Aorta (tissue), 5 donors: ENCODE measurements around the gene RHBDL3. TPM values are rescaled to one million over a fixed set of nuclear protein-coding genes. Genes with fewer than 3 reads are reported as not detected.
"Not testable (repeated sequence)": the region's sequence is repeated elsewhere in the genome, so short reads cannot be mapped to it uniquely, and the experiment has no call there.

ENCODE experiments used
- ATAC-seq: fragments of 200-7000 bp; cut with Tn5 transposase; one replicate; pipeline ENCODE4 v1.9.1; 2022; ENCODE audit warnings: moderate library complexity; ENCODE audit not compliant: low FRiP score
- DNase-seq, 2 donors: peaks; one replicate each; pipeline ENCODE4 v3.0.0-alpha.2; 2020
- H3K27ac ChIP-seq, 2 donors: one replicate each; pipeline ENCODE4 v1.5.1; 2013; ENCODE audit warnings: low read length in 2 of 2, mild to moderate bottlenecking in 2 of 2, moderate library complexity in 2 of 2, control low read depth in 1 of 2, inconsistent platforms in 1 of 2, low read depth in 1 of 2
- H3K27me3 ChIP-seq, 2 donors: one replicate each; pipeline ENCODE4 v1.6.1; 2013; ENCODE audit warnings: control low read depth in 1 of 2, low read length in 1 of 2, mild to moderate bottlenecking in 1 of 2, moderate library complexity in 1 of 2; ENCODE audit not compliant: insufficient read depth in 2 of 2, control insufficient read depth in 1 of 2
- H3K36me3 ChIP-seq, 2 donors: one replicate each; pipeline ENCODE4 v1.6.1; 2013; ENCODE audit warnings: control low read depth in 1 of 2, low read length in 1 of 2, mild to moderate bottlenecking in 1 of 2; ENCODE audit not compliant: insufficient read depth in 2 of 2, control insufficient read depth in 1 of 2
- H3K4me1 ChIP-seq, 2 donors: one replicate each; pipeline ENCODE4 v1.6.1; 2013; ENCODE audit warnings: low read length in 2 of 2, control low read depth in 1 of 2, mild to moderate bottlenecking in 1 of 2, moderate library complexity in 1 of 2; ENCODE audit not compliant: insufficient read depth in 2 of 2, control insufficient read depth in 1 of 2
- H3K4me3 ChIP-seq, 2 donors: one replicate each; pipeline ENCODE4 v1.5.1; 2013; ENCODE audit warnings: low read length in 2 of 2, control low read depth in 1 of 2, mild to moderate bottlenecking in 1 of 2
- H3K9me3 ChIP-seq: one replicate; pipeline ENCODE4 v1.6.1; 2013; ENCODE audit warnings: mild to moderate bottlenecking, low read length; ENCODE audit not compliant: control insufficient read depth
- WGBS, 2 donors: extraction: QIAGEN DNeasy Blood & Tissue Kit; methylation state at CpG; one replicate each; pipeline ENCODE4 v1.1.7; 2013; 5-methylcytosine and 5-hydroxymethylcytosine counted together
- intact Hi-C, 2 donors: fragments of 100-400 bp; cut with DNase I; formaldehyde crosslinking; loops; one replicate each; pipeline versions ENCODE4 v1.14.2 to v1.15.0; 2022
- polyA plus RNA-seq, 2 donors: library from polyadenylated mRNA; stranded (reverse); fragments of 200-250 nt; gene quantifications; one replicate each; pipeline ENCODE4 v1.2.3, GENCODE V29; 2013
- total RNA-seq, 2 donors: library from RNA; stranded (reverse); fragmentation: NEBNext Ultra II Directional; extraction: Animal tissue kit (Norgen Biotek cat#: 25700); gene quantifications; one replicate each; pipeline ENCODE4 v1.2.1, GENCODE V29; 2021
- donor health status: healthy with polysubstance abuse.
- donor health status: Bipolar disorder and iron deficiency.
- donor health status: DM: no; HTN: no; CAD: no.
- donor health status: DM: no; HTN: no; CAD: no.
- donor health status: DM: yes; HTN: yes; CAD: no.

The RHBDL3 gene
- total and polyA plus RNA-seq, 4 donors = 0.29 to 1.0 TPM; not detected in 2

- H3K4me3 ChIP-seq, H3K4me1 ChIP-seq, H3K36me3 ChIP-seq, DNase-seq, ATAC-seq, H3K9me3 ChIP-seq, H3K27me3 ChIP-seq, intact Hi-C loops, H3K27ac ChIP-seq: not testable (repeated sequence)
- 89 to 93% methylated on average over 16 to 17 of the region's 17 CpGs for WGBS, 2 donors
Measured at GRCh38 chr17:32263515-32263914, 2.1 kb upstream of the RHBDL3 start.

- H3K4me1 ChIP-seq = no peaks in the 10 kb centered on the region
- DNase-seq (no peak), ATAC-seq (no peak)
- H3K36me3 ChIP-seq = no peaks in the 10 kb centered on the region
- 41 to 50% methylated on average over 6 of the region's 6 CpGs for WGBS, 2 donors
- H3K27me3 ChIP-seq = no peaks in the 10 kb centered on the region
- H3K9me3 ChIP-seq = no peaks in the 10 kb centered on the region
- intact Hi-C loops = no loop called here
- H3K27ac ChIP-seq = no peak overlapping the region
- H3K4me3 ChIP-seq = no peak overlapping the region
Measured at GRCh38 chr17:32264140-32264799, 1.4 kb upstream of the RHBDL3 start.

- Histone ChIP-seq H3K9me3 (no peaks in the 10 kb centered on the region), H3K4me1 (no peaks in the 10 kb centered on the region), H3K27ac (no peak overlapping the region), H3K27me3 (no peaks in the 10 kb centered on the region), H3K4me3 (no peak overlapping the region), H3K36me3 (no peaks in the 10 kb centered on the region)
- peak; percentile 12 for ATAC-seq
- 38 to 39% methylated on average over 7 to 8 of the region's 8 CpGs for WGBS, 2 donors
- no peak for DNase-seq
- intact Hi-C loops = no loop called here
Measured at GRCh38 chr17:32264823-32265191, 825 bp upstream of the RHBDL3 start.

- ATAC-seq = no peak
- 0 to 1% methylated on average over 46 to 55 of the region's 55 CpGs for WGBS, 2 donors
- no peak overlapping the region for H3K27ac ChIP-seq
- no peaks in the 10 kb centered on the region for H3K4me1 ChIP-seq
- H3K4me3 ChIP-seq = peak overlapping the region; percentile 66 to 89
- intact Hi-C loops = no loop called here
- H3K9me3 ChIP-seq = no peaks in the 10 kb centered on the region
- no peaks in the 10 kb centered on the region for H3K36me3 ChIP-seq
- no peaks in the 10 kb centered on the region for H3K27me3 ChIP-seq
- DNase-seq = no peak
Measured at GRCh38 chr17:32266051-32266388, 388 bp downstream of the RHBDL3 start.

DNA sequence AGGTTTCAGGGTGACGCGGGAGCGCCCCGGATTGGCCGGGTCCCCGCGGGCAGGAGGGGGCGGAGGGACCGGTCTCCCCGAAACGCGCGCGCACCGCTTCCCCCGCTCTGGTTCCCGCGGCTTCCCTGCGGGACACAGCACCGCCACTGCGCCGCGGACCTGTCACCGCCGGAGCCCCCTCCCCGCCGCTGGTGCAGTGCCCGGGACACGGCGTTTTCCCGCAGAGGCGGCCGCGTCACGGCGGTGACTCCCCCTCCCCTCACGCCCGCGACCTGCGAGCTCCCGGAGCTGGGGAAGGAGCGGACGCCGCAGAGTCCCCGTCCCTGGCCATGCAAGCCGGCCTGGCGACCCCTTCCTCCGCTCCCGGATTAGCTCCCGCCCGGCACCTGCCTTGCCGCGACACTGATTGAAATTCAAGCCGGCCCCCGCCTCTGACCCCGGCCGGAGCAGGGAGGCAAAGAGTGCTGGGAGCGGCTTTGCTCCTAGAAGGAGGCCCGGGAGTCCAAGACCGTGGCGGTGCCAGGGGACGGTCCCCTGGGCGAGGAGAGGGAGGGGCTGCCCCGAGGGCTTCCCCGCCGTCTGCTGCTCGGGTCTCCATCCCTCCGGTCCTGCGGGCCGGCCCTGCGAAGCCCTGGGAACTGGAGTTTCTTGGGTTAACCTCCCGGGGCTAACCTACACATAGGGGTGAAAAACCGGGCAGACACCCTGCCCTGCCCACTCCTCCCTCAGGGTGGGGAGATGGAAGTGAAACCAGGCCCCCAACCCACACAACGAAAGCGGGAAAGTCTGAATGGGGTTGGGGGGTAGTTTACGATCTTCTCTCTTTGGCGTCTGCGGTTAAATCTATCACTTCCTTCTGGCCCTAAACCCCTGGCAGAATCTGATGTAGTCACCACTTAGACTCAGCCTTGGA, 1.0 kb downstream of the RHBDL3 start:
- H3K27me3 ChIP-seq = no peaks in the 10 kb centered on the region
- peak in 1 of 2 donors; percentile 80 for DNase-seq

DNA sequence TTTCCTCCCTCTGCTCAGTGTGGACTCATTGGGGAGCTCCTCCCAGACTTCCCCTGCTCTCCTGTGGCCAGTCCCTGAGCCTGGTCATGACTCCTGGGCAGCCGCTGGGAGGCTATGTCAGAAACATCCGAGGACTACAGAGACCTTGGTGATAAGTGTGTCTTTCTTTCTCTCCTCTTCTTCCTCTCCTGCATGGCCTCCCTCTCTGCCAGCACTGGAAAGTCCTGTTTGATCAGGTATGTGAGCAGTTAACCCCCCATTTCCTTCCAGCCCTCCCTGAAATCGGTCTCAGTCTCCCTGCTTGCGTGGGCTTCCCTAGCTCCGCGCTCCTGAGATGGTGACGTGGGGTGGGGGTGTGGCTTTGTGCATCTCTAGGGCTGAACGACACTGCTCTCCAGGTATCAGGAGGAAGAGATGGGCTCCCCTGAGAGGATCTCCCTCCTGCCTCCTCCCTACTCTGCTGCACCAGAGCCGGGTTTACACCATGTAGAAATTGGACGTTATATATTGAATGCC, 2.1 kb downstream of the RHBDL3 start:
- no peaks in the 10 kb centered on the region for H3K36me3 ChIP-seq
- ATAC-seq = no peak
- DNase-seq = no peak
- H3K27me3 ChIP-seq = no peaks in the 10 kb centered on the region
- WGBS, 2 donors = 6 to 8% methylated on average over 10 of the region's 10 CpGs
- H3K4me3 ChIP-seq = no peak overlapping the region
- no peaks in the 10 kb centered on the region for H3K9me3 ChIP-seq
- no peak overlapping the region for H3K27ac ChIP-seq
- intact Hi-C loops = no loop called here
- no peaks in the 10 kb centered on the region for H3K4me1 ChIP-seq

More for the DNA sequence above, 1.0 kb downstream of the RHBDL3 start:
- intact Hi-C loops = no loop called here
- Histone ChIP-seq H3K36me3 (no peaks in the 10 kb centered on the region), H3K4me3 (peak overlapping the region; percentile 66 to 89), H3K4me1 (no peaks in the 10 kb centered on the region), H3K9me3 (no peaks in the 10 kb centered on the region), H3K27ac (no peak overlapping the region)
- peak; percentile 14 for ATAC-seq
- WGBS, 2 donors = 1% methylated on average over 64 to 78 of the region's 78 CpGs

DNA sequence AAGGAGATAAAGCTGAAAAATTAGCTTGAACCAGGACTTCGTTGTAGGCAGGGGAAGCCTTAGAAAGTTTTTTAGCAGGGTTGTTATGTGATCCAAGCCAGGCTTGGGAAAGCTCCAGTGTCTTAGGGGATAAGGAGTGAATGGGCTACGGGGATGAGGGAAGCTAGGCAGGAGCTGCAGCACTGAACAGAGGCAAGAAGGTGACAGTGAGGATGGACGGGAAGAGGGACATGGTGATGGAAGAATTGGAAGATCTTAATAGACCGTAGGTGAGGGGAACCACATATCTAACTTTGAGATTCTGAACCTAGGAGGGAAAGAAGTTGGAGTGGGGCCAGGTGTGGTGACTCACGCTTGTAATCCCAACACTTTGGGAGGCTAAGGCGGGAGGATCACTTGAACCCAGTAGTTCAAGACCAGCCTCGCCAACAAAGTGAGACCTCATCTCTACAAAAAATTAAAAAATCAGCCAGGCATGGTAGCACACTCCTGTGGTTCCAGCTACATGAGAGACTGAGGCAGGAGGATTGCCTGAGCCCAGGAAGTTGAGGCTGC, 3.2 kb downstream of the RHBDL3 start:
- Histone ChIP-seq H3K4me3 (no peak overlapping the region), H3K9me3 (no peaks in the 10 kb centered on the region), H3K36me3 (no peaks in the 10 kb centered on the region), H3K27ac (no peak overlapping the region), H3K4me1 (no peaks in the 10 kb centered on the region), H3K27me3 (no peaks in the 10 kb centered on the region)
- no peak for DNase-seq
- 61 to 67% methylated on average over 7 of the region's 7 CpGs for WGBS, 2 donors
- ATAC-seq = no peak
- intact Hi-C loops = no loop called here

GRCh38 chr17:32269377-32269776, 3.7 kb downstream of the RHBDL3 start:
- H3K27ac ChIP-seq = no peak overlapping the region
- DNase-seq (no peak), ATAC-seq (no peak)
- intact Hi-C loops = no loop called here
- no peaks in the 10 kb centered on the region for H3K36me3 ChIP-seq
- WGBS, 2 donors = 61 to 70% methylated on average over 11 of the region's 11 CpGs
- no peak overlapping the region for H3K4me3 ChIP-seq
- H3K4me1 ChIP-seq = no peaks in the 10 kb centered on the region
- no peaks in the 10 kb centered on the region for H3K9me3 ChIP-seq
- H3K27me3 ChIP-seq = no peaks in the 10 kb centered on the region
